HEK293T (cell line): ENCODE measurements around the gene CXCL8.

ENCODE experiments used
- ARNT ChIP-seq: fragments of 450-650 bp; IDR thresholded peaks from 2 replicates; pipeline ENCODE4 v1.6.1; 2017; ENCODE audit warnings: mild to moderate bottlenecking
- BHLHE40 ChIP-seq: fragments of 450-650 bp; IDR thresholded peaks from 2 replicates; pipeline ENCODE4 v1.6.1; 2016; ENCODE audit warnings: mild to moderate bottlenecking, moderate library complexity, borderline replicate concordance
- ELF4 ChIP-seq: fragments of 450-650 bp; IDR thresholded peaks from 2 replicates; pipeline ENCODE4 v1.6.1; 2017; ENCODE audit warnings: antibody characterized with exemption
- FOXA1 ChIP-seq: fragments of 450-650 bp; IDR thresholded peaks from 2 replicates; pipeline ENCODE4 v1.6.1; 2016; ENCODE audit warnings: mild to moderate bottlenecking
- FOXK2 ChIP-seq: fragments of 450-650 bp; IDR thresholded peaks from 2 replicates; pipeline ENCODE4 v1.6.1; 2016; ENCODE audit warnings: mild to moderate bottlenecking
- FOXM1 ChIP-seq: fragments of 450-650 bp; IDR thresholded peaks from 2 replicates; pipeline ENCODE4 v1.6.1; 2017; ENCODE audit warnings: mild to moderate bottlenecking, borderline replicate concordance
- HDGF ChIP-seq: fragments of 450-650 bp; IDR thresholded peaks from 2 replicates; pipeline ENCODE4 v1.6.1; 2017; ENCODE audit warnings: antibody characterized with exemption, borderline replicate concordance
- L3MBTL2 ChIP-seq: fragments of 450-650 bp; conservative IDR thresholded peaks from 2 replicates; pipeline ENCODE4 v1.6.1; 2016; ENCODE audit warnings: mild to moderate bottlenecking
- NFRKB ChIP-seq: fragments of 450-650 bp; IDR thresholded peaks from 2 replicates; pipeline ENCODE4 v1.6.1; 2016; ENCODE audit warnings: mild to moderate bottlenecking, moderate library complexity
- PKNOX1 ChIP-seq: fragments of 450-650 bp; IDR thresholded peaks from 2 replicates; pipeline ENCODE4 v1.6.1; 2016
- SP1 ChIP-seq: fragments of 450-650 bp; IDR thresholded peaks from 2 replicates; pipeline ENCODE4 v1.6.1; 2017
- SUZ12 ChIP-seq: fragments of 450-650 bp; IDR thresholded peaks from 2 replicates; pipeline ENCODE4 v1.6.1; 2016; ENCODE audit warnings: mild to moderate bottlenecking
- TARDBP ChIP-seq: fragments of 450-650 bp; IDR thresholded peaks from 2 replicates; pipeline ENCODE4 v1.6.1; 2016
- ZNF384 ChIP-seq: fragments of 450-650 bp; IDR thresholded peaks from 2 replicates; pipeline ENCODE4 v1.6.1; 2016

- TF ChIP-seq FOXM1, result no peak
- TF ChIP-seq SP1, result no peak
- no peak for TF ChIP-seq ELF4
- TF ChIP-seq ZNF384, result no peak
- TF ChIP-seq BHLHE40, result no peak
- no peak for TF ChIP-seq TARDBP
- TF ChIP-seq SUZ12, result no peak
- TF ChIP-seq HDGF, result no peak
- no peak for TF ChIP-seq FOXA1
- TF ChIP-seq PKNOX1, result no peak
- no peak for TF ChIP-seq ARNT
- no peak for TF ChIP-seq L3MBTL2
- no peak for TF ChIP-seq FOXK2
- TF ChIP-seq NFRKB, result no peak
Observed at GRCh38 chr4:73727685-73728084, 12.7 kb upstream of the CXCL8 start.
